ENCODE measurements around the gene TMEM138. TPM values are rescaled to one million over a fixed set of nuclear protein-coding genes. Genes with fewer than 3 reads are reported as not detected.

Gene TMEM138
- total and polyA plus RNA-seq, 2 of the 13 experiments (the other 11 are each of a cell fraction or from before 2014, with no cell fraction given): 43.5 to 61.0 TPM

GRCh38 chr11:61336171-61336935 lies 25.8 kb upstream of the TMEM138 start (continued):
- TF ChIP-seq HMG20A (CRISPR knock-in tag; IDR thresholded peaks at IDR 0.05; ENCODE audit: borderline replicate concordance) (no peak), PHF8 (CRISPR knock-in tag; IDR thresholded peaks at IDR 0.05) (0 out of 2 replicates have a peak, but pooled peaks have one; percentile 17), ARID2 (CRISPR knock-in tag; IDR thresholded peaks at IDR 0.05; ENCODE audit: borderline replicate concordance) (no peak), HDAC2 (CRISPR knock-in tag; IDR thresholded peaks at IDR 0.05) (no peak), ZNF280B (CRISPR knock-in tag; IDR thresholded peaks at IDR 0.05; ENCODE audit: borderline replicate concordance) (no peak), ZNF878 (CRISPR knock-in tag; IDR thresholded peaks at IDR 0.05) (no peak), ZBTB4 (CRISPR knock-in tag; IDR thresholded peaks at IDR 0.05; ENCODE audit: borderline replicate concordance) (no peak), GPBP1L1 (CRISPR knock-in tag; IDR thresholded peaks at IDR 0.05) (no peak), ZNF432 (CRISPR knock-in tag; IDR thresholded peaks at IDR 0.05; ENCODE audit: borderline replicate concordance) (no peak), MYNN (CRISPR knock-in tag; IDR thresholded peaks at IDR 0.05; ENCODE audit: low read depth) (no peak), RAD21 (CRISPR knock-in tag; IDR thresholded peaks at IDR 0.05) (peak; percentile 97), ZBTB34 (CRISPR knock-in tag; IDR thresholded peaks at IDR 0.05) (no peak), ZNF558 (CRISPR knock-in tag; IDR thresholded peaks at IDR 0.05; ENCODE audit: borderline replicate concordance) (no peak), ZNF292 (CRISPR knock-in tag; IDR thresholded peaks at IDR 0.05; ENCODE audit: borderline replicate concordance, low read depth) (no peak), ATF7-NPFF (CRISPR knock-in tag; IDR thresholded peaks at IDR 0.05; ENCODE audit: low read depth) (0 out of 2 replicates have a peak, but pooled peaks have one; percentile 19)
- TF ChIP-seq, protein P1, sequence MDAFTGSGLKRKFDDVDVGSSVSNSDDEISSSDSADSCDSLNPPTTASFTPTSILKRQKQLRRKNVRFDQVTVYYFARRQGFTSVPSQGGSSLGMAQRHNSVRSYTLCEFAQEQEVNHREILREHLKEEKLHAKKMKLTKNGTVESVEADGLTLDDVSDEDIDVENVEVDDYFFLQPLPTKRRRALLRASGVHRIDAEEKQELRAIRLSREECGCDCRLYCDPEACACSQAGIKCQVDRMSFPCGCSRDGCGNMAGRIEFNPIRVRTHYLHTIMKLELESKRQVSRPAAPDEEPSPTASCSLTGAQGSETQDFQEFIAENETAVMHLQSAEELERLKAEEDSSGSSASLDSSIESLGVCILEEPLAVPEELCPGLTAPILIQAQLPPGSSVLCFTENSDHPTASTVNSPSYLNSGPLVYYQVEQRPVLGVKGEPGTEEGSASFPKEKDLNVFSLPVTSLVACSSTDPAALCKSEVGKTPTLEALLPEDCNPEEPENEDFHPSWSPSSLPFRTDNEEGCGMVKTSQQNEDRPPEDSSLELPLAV (CRISPR knock-in tag; conservative IDR thresholded peaks at IDR 0.05; ENCODE audit: low read depth): no peak
